Heart left ventricle (tissue), 16 donors: Measurements from ENCODE around the gene DYSF. TPM values are rescaled to one million over a fixed set of nuclear protein-coding genes. Genes with fewer than 3 reads are reported as not detected.
A peak's percentile ranks its signal among the peaks of the same experiment; 100 is the strongest.

Experiments used
- ATAC-seq, 4 donors: fragments of 200-7000 bp; cut with Tn5 transposase; one replicate each; pipeline ENCODE4 v1.9.1; 2020 to 2022; ENCODE audit warnings: moderate library complexity in 4 of 4, mild to moderate bottlenecking in 3 of 4, moderate number of reproducible peaks in 1 of 4
- DNase-seq, 5 donors: peaks; one replicate each; pipeline ENCODE4 v3.0.0-alpha.2; 2020
- H3K27ac ChIP-seq, 12 donors: fragments of 200-600 bp; sonication (generic) in 4 of 12; one replicate each; pipeline versions ENCODE4 v1.5.0 to v1.8.0; 2016 to 2022; ENCODE audit warnings: mild to moderate bottlenecking in 2 of 12
- H3K27me3 ChIP-seq, 9 donors: fragments of 200-600 bp; sonication (generic) in 2 of 9; one replicate each; pipeline versions ENCODE4 v1.5.1 to v1.8.0; 2016 to 2022; ENCODE audit warnings: mild to moderate bottlenecking in 3 of 9
- H3K36me3 ChIP-seq, 9 donors: fragments of 200-600 bp; sonication (generic) in 2 of 9; one replicate each; pipeline versions ENCODE4 v1.5.0 to v1.8.0; 2018 to 2022; ENCODE audit warnings: mild to moderate bottlenecking in 2 of 9
- H3K4me1 ChIP-seq, 12 donors: fragments of 200-600 bp; sonication (generic) in 4 of 12; one replicate each; pipeline versions ENCODE4 v1.5.0 to v1.8.0; 2016 to 2022; ENCODE audit warnings: mild to moderate bottlenecking in 3 of 12
- H3K4me3 ChIP-seq, 12 donors: fragments of 200-600 bp; sonication (generic) in 4 of 12; one replicate each; pipeline versions ENCODE4 v1.5.0 to v1.8.0; 2017 to 2022; ENCODE audit warnings: mild to moderate bottlenecking in 9 of 12, moderate library complexity in 4 of 12
- H3K9me3 ChIP-seq, 12 donors: fragments of 200-600 bp; sonication (generic) in 4 of 12; one replicate each; pipeline versions ENCODE4 v1.5.0 to v1.8.0; 2016 to 2022; ENCODE audit warnings: mild to moderate bottlenecking in 1 of 12
- POLR2A ChIP-seq, 2 donors: fragments of 450-650 bp; IDR thresholded peaks; one replicate each; pipeline ENCODE4 v1.6.1; 2017; ENCODE audit warnings: antibody characterized with exemption in 2 of 2, mild to moderate bottlenecking in 2 of 2, moderate library complexity in 2 of 2
- WGBS, 4 donors: extraction: QIAGEN DNeasy Blood & Tissue Kit in 2 of 4; methylation state at CpG; one replicate each; pipeline versions ENCODE4 v1.1.5 to v1.1.7; 2013 to 2018; 5-methylcytosine and 5-hydroxymethylcytosine counted together
- intact Hi-C, 10 donors: fragments of 100-400 bp; cut with DNase I; formaldehyde crosslinking; loops; one replicate each; pipeline versions ENCODE4 v1.11.1 to v1.14.2; 2022
- polyA plus RNA-seq, 2 donors: library from polyadenylated mRNA; stranded (reverse); fragments of 200-250 nt; gene quantifications; one replicate each; pipeline ENCODE4 v1.2.3, GENCODE V29; 2013
- total RNA-seq, 9 donors: library from RNA; depleted of rRNA in 2 of 9; stranded (reverse); fragments of >200 nt in 2 of 9; fragmentation: NEBNext Ultra II Directional in 3 of 9; extraction: Animal tissue kit (Norgen Biotek cat#: 25700) in 3 of 9; gene quantifications; one replicate each; pipeline versions ENCODE4 v1.1.0 to v1.2.4, GENCODE V29; 2016 to 2023
- TF ChIP-seq, protein P1 (sequence below), 12 donors: fragments of 200-600 bp; sonication (generic) in 4 of 12; IDR thresholded peaks; one replicate each; pipeline versions ENCODE4 v1.5.0 to v1.8.0; 2018 to 2022; ENCODE audit warnings: antibody characterized with exemption in 12 of 12, mild to moderate bottlenecking in 5 of 12
- donor health status: ischemic (EF 13 %, LVEDD 7.1; RV severe dilation, severe dysfunction).
- donor health status: healthy with polysubstance abuse.
- donor health status: DM: no; HTN: yes; CAD: no.
- donor health status: DM: no; HTN: no; CAD: no.
- donor health status: ischemic (EF 25% LVEDD 6.9; RV normal size, moderate dysfunction).
- donor health status: ischemic (EF 25% LVEDD 5.7; RV mildly dilated, moderate dysfunction).
- donor health status: healthy.
- donor health status: DM: yes; HTN: yes; CAD: no.
- donor health status: ischemic (EF 35%, LVEDD 5.7; RV mildly dilated, moderate dysfunction).
- donor health status: nonischemic (EF 11% LVEDD 7.7; RV severe dilation, severe dysfunction).
- donor health status: DM: yes; HTN: yes; CAD: no.
- donor health status: PGD.
- donor health status: ischemic (EF 29% LVEDD 5.4; RV normal size, mild dysfunction).
- donor health status: nonischemic (EF 23%, LVEDD 6.1; RV moderate dilation, normal function).

DYSF gene
- total and polyA plus RNA-seq, 11 donors, result 25.5 to 99.9 (median 78.6) TPM

- no peak overlapping the region for H3K27ac ChIP-seq
- intact Hi-C loops, result loop anchor here in 3 of 10 donors (5.0 to 10.0 kb wide), 2 partner anchors 105 to 108 kb away; no protein-coding TSS in a partner anchor
- peaks cover 0 to 36% (median 2%) of the 10 kb centered on the region in 12 donors for H3K4me1 ChIP-seq
- H3K27me3 ChIP-seq, result no peaks in the 10 kb centered on the region
- no peaks in the 10 kb centered on the region for H3K9me3 ChIP-seq
- H3K4me3 ChIP-seq, result no peak overlapping the region
- DNase-seq (peak in 3 of 5 donors; percentile 56 to 70 (median 65)), ATAC-seq (peak; percentile 23 to 58 (median 36))
- TF ChIP-seq, protein P1, sequence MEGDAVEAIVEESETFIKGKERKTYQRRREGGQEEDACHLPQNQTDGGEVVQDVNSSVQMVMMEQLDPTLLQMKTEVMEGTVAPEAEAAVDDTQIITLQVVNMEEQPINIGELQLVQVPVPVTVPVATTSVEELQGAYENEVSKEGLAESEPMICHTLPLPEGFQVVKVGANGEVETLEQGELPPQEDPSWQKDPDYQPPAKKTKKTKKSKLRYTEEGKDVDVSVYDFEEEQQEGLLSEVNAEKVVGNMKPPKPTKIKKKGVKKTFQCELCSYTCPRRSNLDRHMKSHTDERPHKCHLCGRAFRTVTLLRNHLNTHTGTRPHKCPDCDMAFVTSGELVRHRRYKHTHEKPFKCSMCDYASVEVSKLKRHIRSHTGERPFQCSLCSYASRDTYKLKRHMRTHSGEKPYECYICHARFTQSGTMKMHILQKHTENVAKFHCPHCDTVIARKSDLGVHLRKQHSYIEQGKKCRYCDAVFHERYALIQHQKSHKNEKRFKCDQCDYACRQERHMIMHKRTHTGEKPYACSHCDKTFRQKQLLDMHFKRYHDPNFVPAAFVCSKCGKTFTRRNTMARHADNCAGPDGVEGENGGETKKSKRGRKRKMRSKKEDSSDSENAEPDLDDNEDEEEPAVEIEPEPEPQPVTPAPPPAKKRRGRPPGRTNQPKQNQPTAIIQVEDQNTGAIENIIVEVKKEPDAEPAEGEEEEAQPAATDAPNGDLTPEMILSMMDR (IDR thresholded peaks at IDR 0.05), result peak in 2 of 12 donors; percentile 6 to 14
- no peak for TF ChIP-seq POLR2A (IDR thresholded peaks at IDR 0.05)
- WGBS, 4 donors, result 32 to 64% (median 58%) methylated on average over 2 of the region's 2 CpGs
- H3K36me3 ChIP-seq, result peaks cover 0 to 29% (median 5%) of the 10 kb centered on the region in 9 donors
These were observed 236.0 kb downstream of the DYSF start for GRCh38 chr2:71689393-71689792.

- Histone ChIP-seq H3K27ac (no peak overlapping the region), H3K4me1 (peaks cover 0 to 28% (median 2%) of the 10 kb centered on the region in 12 donors), H3K9me3 (no peaks in the 10 kb centered on the region), H3K4me3 (no peak overlapping the region), H3K27me3 (no peaks in the 10 kb centered on the region), H3K36me3 (peaks cover 0 to 21% (median 5%) of the 10 kb centered on the region in 9 donors)
- intact Hi-C loops, result loop anchor here in 8 of 10 donors (5.0 to 10.0 kb wide), 2 partner anchors 105 to 107 kb away; no protein-coding TSS in a partner anchor
- DNase-seq (peak in 2 of 5 donors; percentile 10 to 14), ATAC-seq (no peak)
- 92 to 95% (median 94%) methylated on average over 21 of the region's 21 CpGs for WGBS, 4 donors
- TF ChIP-seq POLR2A (IDR thresholded peaks at IDR 0.05), result no peak
- TF ChIP-seq, protein P1 (IDR thresholded peaks at IDR 0.05), result no peak
These were observed 236.8 kb downstream of the DYSF start for GRCh38 chr2:71689968-71690834.

GRCh38 chr2:71690876-71691475 lies 237.6 kb downstream of the DYSF start:
- Histone ChIP-seq H3K4me3 (no peak overlapping the region), H3K27me3 (no peaks in the 10 kb centered on the region), H3K27ac (no peak overlapping the region), H3K9me3 (no peaks in the 10 kb centered on the region), H3K36me3 (peaks cover 0 to 21% (median 5%) of the 10 kb centered on the region in 9 donors), H3K4me1 (peaks cover 0 to 20% (median 2%) of the 10 kb centered on the region in 12 donors)
- DNase-seq (peak in 1 of 5 donors; percentile 4), ATAC-seq (no peak)
- intact Hi-C loops, result loop anchor here in 5 of 10 donors (5.0 to 10.0 kb wide), 2 partner anchors 104 to 106 kb away; no protein-coding TSS in a partner anchor
- no peak for TF ChIP-seq POLR2A (IDR thresholded peaks at IDR 0.05)
- TF ChIP-seq, protein P1 (IDR thresholded peaks at IDR 0.05), result no peak
- WGBS, 4 donors, result 73 to 82% (median 78%) methylated on average over 12 of the region's 12 CpGs
